ENCODE measurements around the gene SGMS2. TPM values are rescaled to one million over a fixed set of nuclear protein-coding genes. Genes with fewer than 3 reads are reported as not detected.

SGMS2 gene
- 45.4 and 47.6 TPM in 2 replicates for total RNA-seq

- DNase-seq (ENCODE audit: extremely low read depth, low read depth, low spot score) = peak; percentile 48
Observed at GRCh38 chr4:107824350-107825071, at the start of gene SGMS2. SGMS2 (plus strand) TSS chr4:107824932; CDS start chr4:107895554, 70,622 bp downstream.

DNA sequence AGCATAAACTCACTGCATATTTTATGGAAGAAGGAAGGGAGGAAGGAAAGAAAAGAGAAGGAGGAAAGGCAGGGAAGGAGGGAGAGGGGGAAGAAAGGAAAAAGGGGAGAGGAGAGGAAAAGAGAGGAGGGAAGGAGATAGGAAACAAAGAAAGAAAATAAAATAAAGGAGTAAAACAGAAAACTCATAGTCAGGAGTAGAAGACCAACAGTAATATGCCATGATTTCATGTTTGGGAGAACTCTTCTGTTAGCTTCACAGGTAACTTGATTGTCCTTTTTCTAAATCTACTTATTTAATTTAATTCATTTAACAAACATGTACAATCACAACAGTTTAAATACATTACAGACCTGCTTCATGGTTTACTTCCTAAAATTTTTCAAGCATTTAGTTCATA lies 46.8 kb upstream of the SGMS2 start:
- no peak for DNase-seq (ENCODE audit: extremely low read depth, low read depth, low spot score)

DNA sequence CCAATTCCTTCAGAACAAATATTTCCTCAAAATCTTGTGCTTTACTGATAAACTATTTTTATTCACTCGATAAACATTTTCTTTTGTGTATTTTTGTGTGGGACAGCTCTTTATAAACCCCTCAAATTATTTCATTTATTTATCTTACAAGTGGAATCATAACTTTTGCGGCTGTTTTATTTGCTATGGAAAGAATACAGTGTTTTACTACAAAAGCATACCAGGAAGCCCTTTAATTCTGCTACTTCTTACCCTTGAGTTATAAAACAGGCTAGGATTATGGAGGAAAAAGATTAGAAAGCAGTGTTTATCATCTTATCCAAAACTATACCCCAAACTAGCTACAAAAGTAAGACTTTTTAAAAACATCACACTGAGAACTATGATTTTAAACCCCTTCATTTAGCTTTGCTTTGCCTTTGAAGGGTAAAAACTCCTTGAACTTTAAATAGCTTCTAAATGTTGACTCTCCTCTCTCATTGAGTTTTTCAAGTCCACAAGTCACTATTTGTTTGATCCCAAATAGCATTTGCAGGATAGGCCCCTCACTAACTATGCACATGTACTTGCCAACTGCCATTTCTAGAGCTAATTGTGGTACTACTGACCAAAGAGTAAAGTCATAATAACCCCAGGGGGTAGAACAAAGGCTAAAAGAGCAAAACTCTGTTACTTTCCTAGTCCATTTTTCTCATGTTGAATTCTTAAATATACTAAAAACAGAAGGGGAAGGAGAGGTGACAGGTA lies 45.8 kb upstream of the SGMS2 start:
- DNase-seq (ENCODE audit: extremely low read depth, low read depth, low spot score) = no peak

GRCh38 chr4:107780665-107781064 lies 44.1 kb upstream of the SGMS2 start:
- DNase-seq (ENCODE audit: extremely low read depth, low read depth, low spot score) = no peak

GRCh38 chr4:107791902-107792301 lies 32.8 kb upstream of the SGMS2 start:
- DNase-seq (ENCODE audit: extremely low read depth, low read depth, low spot score) = no peak

DNA sequence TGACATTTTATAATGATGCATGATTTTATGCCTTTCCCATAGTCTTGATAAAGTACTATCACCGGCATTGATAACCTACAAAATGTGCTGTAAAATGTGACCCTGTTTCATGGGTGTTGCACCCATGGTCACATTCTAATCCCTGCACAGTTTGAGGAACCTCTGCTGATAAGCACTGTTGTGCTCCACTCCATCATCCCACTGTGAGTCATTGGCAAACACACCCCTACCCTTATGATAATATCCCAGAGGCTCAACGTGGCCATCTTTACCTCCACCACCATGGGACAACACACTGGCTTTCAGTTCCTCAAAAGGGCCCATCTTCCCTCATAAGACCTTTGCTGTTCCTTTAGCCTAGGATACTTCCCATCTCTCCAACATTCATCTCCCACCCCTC lies 32.0 kb upstream of the SGMS2 start:
- DNase-seq (ENCODE audit: extremely low read depth, low read depth, low spot score) = no peak

- DNase-seq (ENCODE audit: extremely low read depth, low read depth, low spot score) = no peak
Observed at GRCh38 chr4:107793996-107794395, 30.7 kb upstream of the SGMS2 start.

- DNase-seq (ENCODE audit: extremely low read depth, low read depth, low spot score) = no peak
Observed at GRCh38 chr4:107799669-107800450, 24.9 kb upstream of the SGMS2 start.

- no peak for DNase-seq (ENCODE audit: extremely low read depth, low read depth, low spot score)
Observed at GRCh38 chr4:107800706-107801105, 24.0 kb upstream of the SGMS2 start.

GRCh38 chr4:107801766-107802211 lies 22.9 kb upstream of the SGMS2 start:
- no peak for DNase-seq (ENCODE audit: extremely low read depth, low read depth, low spot score)

GRCh38 chr4:107804956-107805355 lies 19.8 kb upstream of the SGMS2 start:
- DNase-seq (ENCODE audit: extremely low read depth, low read depth, low spot score) = no peak

DNA sequence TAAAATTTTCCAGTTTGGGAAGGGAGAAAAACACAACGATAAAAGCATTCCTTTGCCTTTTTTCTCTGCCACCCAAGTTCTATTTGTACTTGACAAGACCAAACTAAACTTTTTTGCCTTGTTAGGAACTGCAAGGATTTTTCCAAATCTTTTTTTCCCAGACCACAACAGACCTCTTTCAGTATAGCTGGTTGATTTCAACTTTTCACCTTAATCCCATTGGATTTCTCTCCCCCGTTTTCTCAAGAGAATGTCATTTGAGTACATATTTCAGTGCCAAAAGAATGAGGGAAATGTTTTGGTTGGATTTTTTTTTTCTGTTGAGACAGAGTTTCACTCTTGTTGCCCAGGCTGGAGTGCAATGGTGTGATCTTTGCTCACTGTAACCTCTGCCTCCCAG lies 18.5 kb upstream of the SGMS2 start:
- DNase-seq (ENCODE audit: extremely low read depth, low read depth, low spot score) = no peak

- no peak for DNase-seq (ENCODE audit: extremely low read depth, low read depth, low spot score)
Observed at GRCh38 chr4:107808572-107808971, 16.2 kb upstream of the SGMS2 start.

DNA sequence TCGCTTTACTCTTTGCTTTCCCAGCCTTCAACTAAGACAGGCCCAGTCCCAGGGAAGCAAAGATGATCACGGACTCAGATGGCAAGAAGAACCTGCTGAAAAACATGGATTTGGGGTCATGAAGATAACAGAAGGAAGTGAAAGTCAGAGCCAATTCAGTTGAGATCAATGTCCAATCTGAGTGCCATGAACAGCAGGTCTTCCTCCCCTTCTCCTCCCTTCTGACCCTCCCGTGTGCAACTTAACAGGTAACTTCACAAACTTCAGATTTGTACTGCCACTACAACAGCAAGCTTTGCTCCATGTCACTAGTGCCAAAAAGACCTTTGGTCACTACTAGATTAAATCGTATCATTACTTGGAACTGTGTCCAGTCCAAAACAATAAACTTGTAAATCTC lies 15.5 kb upstream of the SGMS2 start:
- no peak for DNase-seq (ENCODE audit: extremely low read depth, low read depth, low spot score)

GRCh38 chr4:107814758-107815157 lies 10.0 kb upstream of the SGMS2 start:
- no peak for DNase-seq (ENCODE audit: extremely low read depth, low read depth, low spot score)

DNA sequence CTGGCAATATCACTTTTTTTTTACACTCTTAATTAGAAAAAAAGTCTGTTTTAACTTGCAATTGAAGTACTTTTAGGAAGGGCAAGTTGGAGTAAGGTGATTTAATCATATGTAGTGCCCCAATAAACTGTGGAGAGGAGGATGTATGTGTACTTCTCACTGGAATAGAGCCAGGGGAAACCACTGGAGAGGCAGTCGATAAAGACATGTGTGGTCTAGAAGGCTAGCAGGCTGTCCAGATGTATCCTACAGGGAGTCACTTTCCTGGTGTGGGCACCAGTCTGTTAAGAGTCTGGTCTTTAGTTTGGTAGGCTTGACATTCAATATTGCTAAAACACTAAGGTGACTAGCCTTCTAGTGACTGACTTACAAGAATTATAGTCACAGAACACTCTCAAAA lies 9.6 kb upstream of the SGMS2 start:
- DNase-seq (ENCODE audit: extremely low read depth, low read depth, low spot score) = no peak

DNA sequence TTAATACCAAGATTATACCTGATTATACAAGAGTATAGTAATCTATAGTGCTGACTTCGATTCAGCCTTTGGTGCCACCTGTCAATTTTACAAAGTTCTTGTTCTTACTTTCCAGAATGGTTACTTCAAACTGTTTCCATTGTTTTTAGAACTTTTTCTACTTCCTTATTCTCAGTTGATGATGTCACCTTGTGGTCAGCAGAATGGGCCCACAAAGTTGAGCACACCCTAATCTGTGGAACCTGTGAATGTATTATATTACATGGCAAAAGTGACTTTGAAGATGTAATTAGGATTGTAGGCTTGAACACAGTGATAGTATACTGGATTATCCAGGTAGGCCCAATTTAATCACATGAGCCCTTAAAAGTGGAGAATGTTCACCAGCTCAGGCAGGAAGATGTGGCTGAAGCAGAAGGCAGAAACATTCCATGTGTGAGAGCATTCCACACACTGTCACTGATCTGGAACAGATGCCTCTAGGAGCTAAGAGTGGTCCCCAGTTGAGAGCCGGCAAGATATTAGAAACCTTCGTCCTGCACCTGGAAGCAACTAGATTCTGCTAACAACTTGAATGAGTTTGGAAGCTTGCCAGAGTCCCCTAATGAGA lies 6.3 kb upstream of the SGMS2 start:
- no peak for DNase-seq (ENCODE audit: extremely low read depth, low read depth, low spot score)

GRCh38 chr4:107823870-107824349 lies 822 bp upstream of the SGMS2 start:
- no peak for DNase-seq (ENCODE audit: extremely low read depth, low read depth, low spot score)

DNA sequence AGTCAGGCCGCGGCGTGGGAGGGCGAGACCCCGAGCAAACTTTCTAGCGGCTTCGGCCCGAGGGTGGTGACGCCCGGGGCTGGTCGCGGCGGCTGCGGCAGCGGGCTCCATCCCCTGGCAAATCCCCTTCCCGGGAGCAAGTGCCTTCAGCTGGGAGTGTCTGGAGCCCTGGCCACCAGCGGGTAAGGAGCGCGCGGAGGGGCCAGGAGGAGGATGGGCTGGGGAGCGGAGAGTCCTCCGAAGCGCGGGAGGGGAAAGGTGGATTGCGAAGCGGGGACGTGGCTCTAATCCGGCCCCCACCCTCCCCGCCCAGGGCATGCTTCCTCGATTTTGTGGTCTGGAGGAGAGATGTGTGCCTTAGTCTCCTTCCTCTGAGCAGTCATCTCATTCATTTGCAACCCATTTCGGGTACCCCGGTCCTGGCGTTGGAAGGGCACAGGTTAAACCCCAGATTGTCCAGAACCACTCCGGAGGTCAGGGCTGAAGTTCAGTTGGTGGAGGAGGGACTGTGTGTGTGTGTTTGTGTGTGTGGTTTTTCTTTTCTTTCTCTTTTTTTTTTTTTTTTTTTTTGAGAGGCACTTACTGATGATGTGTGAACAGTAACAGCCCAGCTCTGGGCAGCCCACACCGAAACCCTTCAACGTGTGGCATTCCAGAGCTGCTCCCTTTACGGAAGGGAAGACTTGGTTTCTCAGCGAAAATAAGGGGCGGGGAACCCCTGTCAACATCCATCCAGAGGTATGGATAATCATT lies 516 bp downstream of the SGMS2 start:
- DNase-seq (ENCODE audit: extremely low read depth, low read depth, low spot score) = no peak

DNA sequence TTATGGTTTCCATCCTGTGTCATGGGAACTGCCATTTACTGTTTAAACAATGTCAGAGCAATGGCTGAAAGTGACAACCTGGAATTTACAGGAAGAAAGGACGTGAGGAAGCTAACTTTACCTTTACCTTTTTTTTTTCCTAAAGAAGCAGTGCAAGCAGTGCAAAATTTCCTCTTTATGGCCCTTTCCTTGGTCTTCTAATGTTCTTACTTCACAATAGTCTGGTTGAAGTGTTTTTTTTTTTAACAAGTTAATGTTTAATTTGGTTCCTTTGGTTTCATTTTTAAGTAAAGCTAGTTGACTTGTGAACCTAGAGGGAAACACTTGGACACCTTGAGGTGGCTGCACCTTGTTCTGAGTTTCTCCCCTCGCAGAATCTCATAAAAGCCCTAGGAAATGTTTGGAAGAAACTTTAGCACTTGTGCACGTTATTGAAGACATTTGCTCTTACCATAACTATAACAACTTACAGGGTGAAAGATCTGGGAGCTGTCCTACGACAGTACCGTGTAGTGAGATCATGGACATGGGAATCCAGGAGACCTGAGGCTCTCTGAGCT lies 1.8 kb downstream of the SGMS2 start:
- no peak for DNase-seq (ENCODE audit: extremely low read depth, low read depth, low spot score)
